RWPE1 (cell line): ENCODE measurements around the gene MAP3K12.

Source experiments
- CTCF ChIA-PET: fragments of 350-600 bp; sonication (Branson Sonifier 250); formaldehyde crosslinking; extraction: SDS; loops from one replicate; lab custom pipeline; 2021; lab: Yijun Ruan, JAX
- POLR2A ChIA-PET: fragments of 400-600 bp; formaldehyde crosslinking; extraction: SDS; loops from one replicate; lab custom pipeline; 2020; ENCODE audit warnings: antibody characterized with exemption; ENCODE audit not compliant: low non-redundant PET; lab: Yijun Ruan, JAX
- DNase-seq: peaks from one replicate; pipeline ENCODE4 v3.0.0; 2012; ENCODE audit warnings: low spot score
- H3K27ac ChIP-seq: fragments of 450-650 bp; 2 replicates; pipeline ENCODE4 v1.5.1; 2017
- TF ChIP-seq, protein P1 (sequence below): fragments of 450-650 bp; conservative IDR thresholded peaks from 2 replicates; pipeline ENCODE4 v1.5.1; 2017; ENCODE audit warnings: low read depth, mild to moderate bottlenecking

MAP3K12 gene

DNA sequence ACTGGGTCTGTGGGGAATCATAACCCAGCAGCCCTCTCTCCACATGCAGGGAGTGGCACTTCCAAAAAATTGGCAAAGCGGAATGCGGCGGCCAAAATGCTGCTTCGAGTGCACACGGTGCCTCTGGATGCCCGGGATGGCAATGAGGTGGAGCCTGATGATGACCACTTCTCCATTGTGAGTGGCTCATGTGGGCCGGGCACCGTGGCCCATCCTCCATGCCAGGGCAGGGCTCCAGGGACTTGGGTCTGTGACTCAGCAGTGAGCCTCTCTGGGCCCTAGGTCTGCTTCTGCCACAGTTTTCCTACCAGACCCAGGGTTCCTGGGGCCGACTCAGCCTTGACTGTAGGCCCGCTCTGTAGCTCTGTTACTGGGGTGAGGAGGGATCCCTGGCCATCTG is 5.8 kb upstream of the MAP3K12 start:
- CTCF ChIA-PET, result interaction anchor here (0.9 kb wide), 1 partner anchor 153 kb away, joined by 3 read pairs; no protein-coding TSS in a partner anchor
- POLR2A ChIA-PET, result no interaction called here
- peak overlapping the region; percentile 58 for H3K27ac ChIP-seq
- TF ChIP-seq, protein P1, sequence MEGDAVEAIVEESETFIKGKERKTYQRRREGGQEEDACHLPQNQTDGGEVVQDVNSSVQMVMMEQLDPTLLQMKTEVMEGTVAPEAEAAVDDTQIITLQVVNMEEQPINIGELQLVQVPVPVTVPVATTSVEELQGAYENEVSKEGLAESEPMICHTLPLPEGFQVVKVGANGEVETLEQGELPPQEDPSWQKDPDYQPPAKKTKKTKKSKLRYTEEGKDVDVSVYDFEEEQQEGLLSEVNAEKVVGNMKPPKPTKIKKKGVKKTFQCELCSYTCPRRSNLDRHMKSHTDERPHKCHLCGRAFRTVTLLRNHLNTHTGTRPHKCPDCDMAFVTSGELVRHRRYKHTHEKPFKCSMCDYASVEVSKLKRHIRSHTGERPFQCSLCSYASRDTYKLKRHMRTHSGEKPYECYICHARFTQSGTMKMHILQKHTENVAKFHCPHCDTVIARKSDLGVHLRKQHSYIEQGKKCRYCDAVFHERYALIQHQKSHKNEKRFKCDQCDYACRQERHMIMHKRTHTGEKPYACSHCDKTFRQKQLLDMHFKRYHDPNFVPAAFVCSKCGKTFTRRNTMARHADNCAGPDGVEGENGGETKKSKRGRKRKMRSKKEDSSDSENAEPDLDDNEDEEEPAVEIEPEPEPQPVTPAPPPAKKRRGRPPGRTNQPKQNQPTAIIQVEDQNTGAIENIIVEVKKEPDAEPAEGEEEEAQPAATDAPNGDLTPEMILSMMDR, result no peak
- DNase-seq, result no peak

DNA sequence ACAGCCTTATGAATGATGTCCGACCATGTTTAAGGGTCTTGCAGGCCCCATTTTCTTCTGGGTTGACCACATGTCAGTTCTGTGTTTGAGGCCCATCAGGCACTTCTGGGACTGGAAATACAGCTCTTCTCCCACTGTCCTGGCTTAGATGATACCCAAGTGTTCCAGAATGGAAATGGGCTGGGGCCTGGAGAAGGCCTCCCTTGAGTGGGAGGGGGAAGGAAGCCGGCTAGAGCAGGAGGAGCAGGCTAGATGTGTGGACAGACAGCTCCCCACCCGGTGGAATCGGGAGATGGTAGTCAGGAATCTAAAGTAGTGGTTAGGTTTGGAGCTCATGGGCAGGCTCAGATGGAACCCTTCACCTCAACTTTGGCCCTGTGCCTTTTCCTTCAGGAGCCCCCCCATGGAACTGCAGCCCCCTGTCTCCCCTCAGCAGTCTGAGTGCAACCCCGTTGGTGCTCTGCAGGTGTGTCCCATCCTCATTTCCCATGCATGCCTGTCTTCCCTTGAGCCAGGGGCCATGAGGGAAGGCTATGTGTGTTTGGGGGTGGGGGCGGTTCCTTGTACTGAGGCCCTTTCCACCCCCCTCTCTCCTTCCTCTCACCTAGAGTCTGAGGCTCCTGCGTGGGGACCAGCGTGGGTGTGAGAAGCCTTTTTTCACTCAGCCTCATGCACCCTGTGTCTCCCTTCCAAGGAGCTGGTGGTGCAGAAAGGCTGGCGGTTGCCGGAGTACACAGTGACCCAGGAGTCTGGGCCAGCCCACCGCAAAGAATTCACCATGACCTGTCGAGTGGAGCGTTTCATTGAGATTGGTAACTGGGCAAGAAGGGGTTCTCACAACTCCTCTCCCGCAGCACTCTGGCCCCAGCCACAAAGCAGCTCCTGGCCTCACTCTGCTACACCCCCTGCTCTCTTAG is 5.0 kb upstream of the MAP3K12 start:
- ChIA-PET POLR2A (no interaction called here), CTCF (interaction anchor here (0.9 to 1.3 kb wide), 2 partner anchors 152 to 183 kb away, joined by 3 to 7 read pairs; partner anchors contain the start of gene AAAS)
- no peak for DNase-seq
- H3K27ac ChIP-seq, result peak overlapping the region; percentile 58
- TF ChIP-seq, protein P1, result no peak

DNA sequence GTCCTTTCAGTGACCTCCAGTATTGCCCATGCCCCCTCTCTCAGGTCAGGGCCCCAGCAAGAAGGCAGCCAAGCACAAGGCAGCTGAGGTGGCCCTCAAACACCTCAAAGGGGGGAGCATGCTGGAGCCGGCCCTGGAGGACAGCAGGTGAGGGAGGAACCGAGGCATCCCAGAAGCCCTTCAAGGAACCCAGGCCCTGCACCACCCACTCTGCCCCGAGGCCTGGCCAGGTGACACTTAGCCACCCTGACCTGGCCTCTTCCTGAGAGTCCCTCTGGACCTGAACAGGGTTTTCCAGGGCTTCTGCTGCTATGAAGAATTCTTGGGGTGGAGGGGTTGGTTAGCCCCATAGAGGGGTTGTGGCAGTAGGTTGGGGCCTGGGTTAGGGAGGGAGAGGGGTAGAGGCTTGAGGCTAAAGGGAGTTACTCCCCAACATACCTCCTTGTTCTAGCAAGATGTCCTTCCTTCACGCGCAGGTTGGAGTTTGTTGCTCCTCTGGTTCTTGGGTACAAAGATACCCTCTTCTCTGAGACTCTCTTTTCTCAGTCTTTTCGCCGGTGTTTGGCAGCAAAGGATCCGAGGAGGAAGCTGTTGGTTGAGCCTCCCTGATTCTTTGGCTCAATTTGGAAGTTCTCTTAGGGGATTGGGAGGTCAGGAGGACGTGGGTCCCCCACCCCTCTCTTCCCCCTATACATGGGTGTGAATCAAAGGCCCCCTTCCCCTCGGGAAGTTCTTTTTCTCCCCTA is 3.9 kb upstream of the MAP3K12 start:
- ChIA-PET CTCF (interaction anchor here (1.3 kb wide), 1 partner anchor 182 kb away, joined by 7 read pairs; the partner anchor contains the start of gene AAAS), POLR2A (interaction anchor here (0.6 kb wide), 1 partner anchor 178 kb away, joined by 3 read pairs; no protein-coding TSS in a partner anchor)
- peak overlapping the region; percentile 95 for H3K27ac ChIP-seq
- TF ChIP-seq, protein P1, result no peak
- no peak for DNase-seq

DNA sequence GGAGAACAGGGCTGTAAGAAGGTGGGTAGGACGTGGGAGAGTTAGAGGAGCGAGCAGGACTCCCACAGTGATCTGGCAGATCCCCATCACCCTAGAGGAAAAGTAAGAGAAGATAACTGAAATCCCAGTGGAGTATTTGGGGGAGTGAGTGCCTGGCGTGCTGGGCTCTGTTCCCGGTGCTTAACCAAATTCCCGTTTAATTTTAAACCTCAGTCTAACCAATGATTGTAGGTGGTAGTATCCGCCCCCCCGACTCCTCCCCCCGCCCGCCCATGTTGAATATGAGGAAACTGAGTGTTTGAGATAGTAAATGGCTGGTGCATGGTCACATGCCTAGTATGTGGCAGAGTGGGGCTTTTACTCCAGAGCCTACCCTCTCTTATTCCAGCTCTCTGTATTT is 3.1 kb upstream of the MAP3K12 start:
- POLR2A ChIA-PET, result interaction anchor here (0.6 kb wide), 1 partner anchor 177 kb away, joined by 3 read pairs; no protein-coding TSS in a partner anchor
- CTCF ChIA-PET, result no interaction called here
- TF ChIP-seq, protein P1, result no peak
- DNase-seq, result no peak
- H3K27ac ChIP-seq, result peak overlapping the region; percentile 95

DNA sequence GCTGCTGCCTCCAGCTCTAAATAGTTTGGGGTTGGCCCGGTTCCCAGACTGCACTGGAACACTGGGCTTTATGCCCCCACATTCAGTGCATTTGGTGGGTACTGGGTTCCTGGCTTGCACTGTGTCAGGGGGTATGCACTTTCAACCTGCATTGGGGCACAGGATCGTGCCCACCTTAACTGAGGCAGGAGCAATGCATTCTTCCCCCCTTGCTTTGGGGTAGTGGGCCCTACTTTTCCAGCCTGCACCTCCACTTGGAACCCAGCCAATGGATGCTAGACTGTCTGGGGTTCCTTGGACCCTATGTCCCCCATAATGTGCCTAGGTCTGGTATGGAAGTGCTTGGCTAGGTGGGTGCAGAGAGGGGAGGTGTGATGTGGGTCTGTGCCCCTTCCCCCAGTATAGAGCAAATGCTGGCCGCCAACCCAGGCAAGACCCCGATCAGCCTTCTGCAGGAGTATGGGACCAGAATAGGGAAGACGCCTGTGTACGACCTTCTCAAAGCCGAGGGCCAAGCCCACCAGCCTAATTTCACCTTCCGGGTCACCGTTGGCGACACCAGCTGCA is 2.4 kb upstream of the MAP3K12 start:
- H3K27ac ChIP-seq, result peak overlapping the region; percentile 95
- TF ChIP-seq, protein P1, result no peak
- POLR2A ChIA-PET, result interaction anchor here (0.6 kb wide), 1 partner anchor 20 kb away, joined by 3 read pairs; no protein-coding TSS in a partner anchor
- DNase-seq, result no peak
- CTCF ChIA-PET, result no interaction called here
